K562 (cell line): ENCODE measurements around the gene CGB3. TPM values are rescaled to one million over a fixed set of nuclear protein-coding genes. Genes with fewer than 3 reads are reported as not detected.

Experiments
- BMI1 ChIP-seq: fragments of 150-350 bp; IDR thresholded peaks from 2 replicates; pipeline ENCODE4 v1.6.1; 2014; ENCODE audit warnings: low read length
- BRD4 ChIP-seq: fragments of 200-600 bp; sonication (generic); IDR thresholded peaks from 2 replicates; pipeline ENCODE4 v1.6.1; 2017; ENCODE audit warnings: inconsistent platforms
- CCNT2 ChIP-seq: IDR thresholded peaks from 2 replicates; pipeline ENCODE4 v1.6.1; 2011; ENCODE audit warnings: borderline replicate concordance, low read depth, mild to moderate bottlenecking, moderate library complexity, mixed read lengths, low read length; ENCODE audit not compliant: insufficient read length; ENCODE audit errors: extremely low read depth
- CHD4 ChIP-seq: fragments of 200-600 bp; sonication (generic); IDR thresholded peaks from 3 replicates; pipeline ENCODE4 v1.6.1; 2012; ENCODE audit warnings: low read depth, mild to moderate bottlenecking, mixed read lengths, low read length, inconsistent platforms; ENCODE audit not compliant: insufficient read depth, insufficient replicate concordance, poor library complexity, severe bottlenecking
- ETV1 ChIP-seq: fragments of 450-650 bp; conservative IDR thresholded peaks from 2 replicates; pipeline ENCODE4 v1.6.1; 2016; ENCODE audit warnings: missing genetic modification characterization, control low read depth, low read depth, missing compliant biosample characterization
- FOXK2 ChIP-seq, 2 experiments: fragments of 450-650 bp; IDR thresholded peaks in 1 of 2; conservative IDR thresholded peaks in 1 of 2; 2 replicates each; pipeline ENCODE4 v1.6.1; 2016; ENCODE audit warnings: low read depth in 2 of 2, mild to moderate bottlenecking in 1 of 2
- HNRNPH1 ChIP-seq: fragments of 200-400 bp; formaldehyde crosslinking; optimal IDR thresholded peaks from 2 replicates; pipeline ENCODE3; 2017; ENCODE audit warnings: low read depth, mild to moderate bottlenecking, low read length, moderate library complexity
- MGA ChIP-seq: fragments of 450-650 bp; IDR thresholded peaks from 2 replicates; pipeline ENCODE4 v1.6.1; 2016; ENCODE audit warnings: mild to moderate bottlenecking, moderate library complexity
- NCOA6 ChIP-seq: fragments of 450-650 bp; IDR thresholded peaks from 2 replicates; pipeline ENCODE4 v1.6.1; 2017; ENCODE audit warnings: mild to moderate bottlenecking
- PPARD ChIP-seq: fragments of 250-450 bp; sonication (Bioruptor Pico); IDR thresholded peaks from 2 replicates; pipeline ENCODE4 v1.8.0; 2022; ENCODE audit warnings: inconsistent platforms, mild to moderate bottlenecking, moderate library complexity
- RAD51 ChIP-seq: fragments of 450-650 bp; IDR thresholded peaks from 2 replicates; pipeline ENCODE4 v1.7.1; 2016; ENCODE audit warnings: low read depth, mild to moderate bottlenecking, borderline replicate concordance
- RBM25 ChIP-seq: fragments of 200-400 bp; formaldehyde crosslinking; IDR thresholded peaks from 2 replicates; pipeline ENCODE4 v1.6.1; 2018; ENCODE audit warnings: low read length, low read depth, moderate library complexity; ENCODE audit not compliant: severe bottlenecking
- SRSF3 ChIP-seq: fragments of 200-400 bp; formaldehyde crosslinking; IDR thresholded peaks from 2 replicates; pipeline ENCODE4 v1.6.1; 2016; ENCODE audit warnings: mild to moderate bottlenecking, low read length, moderate library complexity; ENCODE audit not compliant: insufficient read depth
- ZBTB7A ChIP-seq: IDR thresholded peaks from 2 replicates; pipeline ENCODE4 v1.6.1; 2011; ENCODE audit warnings: low read depth, mild to moderate bottlenecking, low read length, moderate library complexity, borderline replicate concordance; ENCODE audit not compliant: control insufficient read depth
- ZNF785 ChIP-seq: fragments of 250-450 bp; sonication (Bioruptor Pico); IDR thresholded peaks from 2 replicates; pipeline ENCODE4 v1.4.0; 2020; ENCODE audit warnings: mild to moderate bottlenecking
- polyA plus RNA-seq, 8 experiments: library from polyadenylated mRNA; depleted of rRNA in 4 of 8; stranded (reverse) in 5 of 8; unstranded in 3 of 8; fragments of >200 nt; fragmentation: Nextera tagmentation in 2 of 8; fragmentation: Illumina TruSeq in 1 of 8; extraction: Ambion mirVana in 2 of 8; extraction: Trizol in 1 of 8; gene quantifications; 2 replicates each; pipeline versions ENCODE4 v1.2.1 to v1.2.3, GENCODE V29; 2011 to 2014; ENCODE audit warnings: inconsistent platforms in 1 of 8, missing spikeins in 1 of 8
- total RNA-seq, 7 experiments: library from RNA; depleted of rRNA in 6 of 7; stranded (reverse); fragments of >200 nt in 6 of 7; fragmentation: Illumina TruSeq in 2 of 7; extraction: Trizol in 2 of 7; gene quantifications; 2 replicates each; pipeline versions ENCODE4 v1.2.1 to v1.2.3, GENCODE V29; 2011 to 2021; ENCODE audit warnings: low replicate concordance in 1 of 7

The CGB3 gene
- total and polyA plus RNA-seq, 9 of the 15 experiments (the other 6 are each of a cell fraction or from before 2014, with no cell fraction given) = not detected

GRCh38 chr19:49017666-49018351 lies 6.3 kb downstream of the CGB3 start (continued):
- TF ChIP-seq BMI1 = no peak
- TF ChIP-seq ETV1 (tag) = no peak
- no peak for TF ChIP-seq RBM25
- no peak for TF ChIP-seq CHD4
- TF ChIP-seq RAD51 = no peak
- TF ChIP-seq SRSF3 = no peak
- TF ChIP-seq NCOA6 = no peak
- TF ChIP-seq BRD4 = no peak
- TF ChIP-seq HNRNPH1 = no peak
- no peak for TF ChIP-seq PPARD (CRISPR knock-in tag)
- TF ChIP-seq ZNF785 (CRISPR knock-in tag) = no peak
- TF ChIP-seq MGA = peak; percentile 47; the same call in 1 of the 2 replicates
- TF ChIP-seq ZBTB7A = peak; percentile 71; the same call in 1 of the 2 replicates
- no peak for TF ChIP-seq FOXK2 (conservative IDR thresholded peaks at IDR 0.05 in 1 of 2, IDR thresholded peaks at IDR 0.05 in 1 of 2; ENCODE audit: low read depth in 2 of 2)
- peak; percentile 76 for TF ChIP-seq CCNT2
